ENCODE results near the gene GRAMD4.

DNA sequence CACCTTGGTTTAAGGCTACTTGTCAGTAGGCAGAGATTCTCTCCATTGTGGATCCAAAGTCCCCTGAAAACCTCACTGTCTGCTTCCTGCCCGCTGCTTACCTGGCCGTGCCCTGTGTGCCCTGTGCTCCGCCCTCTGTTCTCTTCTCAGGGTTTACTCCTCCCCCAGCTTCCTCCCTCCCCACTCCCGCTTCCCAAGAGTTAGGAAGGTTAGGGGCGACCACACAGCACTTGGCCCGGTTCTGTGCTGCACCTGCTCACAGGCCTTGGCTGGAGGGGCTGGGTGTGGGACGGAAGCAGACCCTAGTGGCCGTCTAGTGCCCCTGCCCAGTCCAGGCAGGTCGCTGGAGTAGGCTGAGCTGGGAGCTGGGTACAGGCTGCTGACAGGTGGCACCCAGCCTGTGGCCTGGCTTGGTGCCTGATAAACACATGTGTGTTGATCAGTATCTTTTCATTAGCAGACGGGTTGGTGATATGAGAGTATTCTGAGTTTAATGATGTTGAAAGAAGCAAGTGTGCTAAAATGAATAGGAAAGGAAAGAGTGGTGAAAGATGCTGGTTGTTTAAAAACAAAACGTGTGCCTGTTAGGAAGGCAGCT is 40.5 kb downstream of the GRAMD4 start:
- TF ChIP-seq GATA3 (IDR thresholded peaks at IDR 0.05; ENCODE audit: low read depth, low read length) = no peak
- peak; percentile 93 for TF ChIP-seq GATA2 (IDR thresholded peaks at IDR 0.05; ENCODE audit: low read depth, low read length)

All from SH-SY5Y (cell line).